ENCODE measurements around the gene CNGA3.

DNA sequence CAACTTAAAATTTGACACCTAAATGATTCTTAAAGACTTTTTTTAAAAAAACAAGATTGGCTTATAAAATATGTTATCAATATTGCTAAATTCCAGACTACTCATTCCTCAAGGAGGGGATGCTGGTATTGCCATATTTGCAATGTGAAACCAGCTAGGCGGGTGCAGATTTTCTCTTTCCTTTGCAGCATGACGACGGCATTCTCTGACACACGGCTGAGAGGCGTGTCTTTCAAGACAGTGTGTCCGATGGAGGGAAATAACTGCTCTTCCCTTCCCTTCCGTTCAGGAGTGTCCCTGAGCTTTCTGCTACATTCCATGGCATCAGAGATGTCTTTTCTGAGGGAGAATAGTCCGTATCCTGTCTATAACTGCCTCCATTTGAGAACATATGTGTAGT is 38.2 kb upstream of the CNGA3 start:
- TF ChIP-seq, protein P1, sequence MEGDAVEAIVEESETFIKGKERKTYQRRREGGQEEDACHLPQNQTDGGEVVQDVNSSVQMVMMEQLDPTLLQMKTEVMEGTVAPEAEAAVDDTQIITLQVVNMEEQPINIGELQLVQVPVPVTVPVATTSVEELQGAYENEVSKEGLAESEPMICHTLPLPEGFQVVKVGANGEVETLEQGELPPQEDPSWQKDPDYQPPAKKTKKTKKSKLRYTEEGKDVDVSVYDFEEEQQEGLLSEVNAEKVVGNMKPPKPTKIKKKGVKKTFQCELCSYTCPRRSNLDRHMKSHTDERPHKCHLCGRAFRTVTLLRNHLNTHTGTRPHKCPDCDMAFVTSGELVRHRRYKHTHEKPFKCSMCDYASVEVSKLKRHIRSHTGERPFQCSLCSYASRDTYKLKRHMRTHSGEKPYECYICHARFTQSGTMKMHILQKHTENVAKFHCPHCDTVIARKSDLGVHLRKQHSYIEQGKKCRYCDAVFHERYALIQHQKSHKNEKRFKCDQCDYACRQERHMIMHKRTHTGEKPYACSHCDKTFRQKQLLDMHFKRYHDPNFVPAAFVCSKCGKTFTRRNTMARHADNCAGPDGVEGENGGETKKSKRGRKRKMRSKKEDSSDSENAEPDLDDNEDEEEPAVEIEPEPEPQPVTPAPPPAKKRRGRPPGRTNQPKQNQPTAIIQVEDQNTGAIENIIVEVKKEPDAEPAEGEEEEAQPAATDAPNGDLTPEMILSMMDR (IDR thresholded peaks at IDR 0.05), result no peak
- TF ChIP-seq POLR2A (IDR thresholded peaks at IDR 0.05), result no peak
